HCT116 (cell line): Measurements from ENCODE around the gene GMDS. TPM values are rescaled to one million over a fixed set of nuclear protein-coding genes. Genes with fewer than 3 reads are reported as not detected.

Experiments
- ATAC-seq: fragments of 200-7000 bp; cut with Tn5 transposase; 2 replicates; pipeline ENCODE4 v1.9.1; 2020; ENCODE audit warnings: mild to moderate bottlenecking, moderate library complexity
- BruUV-seq: library from RNA; stranded (reverse); fragments of 400-500 nt; replicated peaks from 2 replicates; lab custom pipeline; 2021; lab: Mats Ljungman, UMichigan
- CTCF ChIA-PET: fragments of 300-600 bp; sonication (Branson Sonifier 250); formaldehyde crosslinking; loops from one replicate; lab custom pipeline; 2021; ENCODE audit warnings: antibody characterized with exemption; lab: Charles Lee
- POLR2A ChIA-PET: fragments of 300-600, 350-600 bp; sonication (Branson Sonifier 250); formaldehyde crosslinking; loops from one replicate; lab custom pipeline; 2021; ENCODE audit warnings: antibody characterized with exemption; lab: Charles Lee
- RAD21 ChIA-PET, 2 experiments: fragments of 300-600 bp; sonication (Branson Sonifier 250); formaldehyde crosslinking; loops; one replicate each; lab custom pipeline; 2023; ENCODE audit warnings: low total read pairs in 2 of 2; ENCODE audit not compliant: uncharacterized antibody in 2 of 2, unreplicated experiment in 2 of 2, low non-redundant PET in 1 of 2; lab: Charles Lee
- DNase-seq: peaks from one replicate; pipeline ENCODE4 v3.0.0-alpha.2; 2010; ENCODE audit warnings: low read depth, low spot score
- H2AFZ ChIP-seq: fragments of 200-600 bp; shearing (Covaris generic), sonication (generic); 2 replicates; pipeline ENCODE4 v1.6.1; 2017; ENCODE audit warnings: low read depth, mixed run types, mixed read lengths, antibody characterized with exemption, low read length; ENCODE audit not compliant: poor library complexity, severe bottlenecking
- H3K27ac ChIP-seq: 2 replicates; pipeline ENCODE4 v1.5.1; 2012; ENCODE audit warnings: low read depth, low read length
- H3K27me3 ChIP-seq: fragments of 200-600 bp; sonication (generic); 2 replicates; pipeline ENCODE4 v1.6.1; 2016; ENCODE audit warnings: mixed run types, low read length, mixed read lengths; ENCODE audit not compliant: insufficient read depth
- H3K36me3 ChIP-seq, 2 experiments: fragments of 200-500 bp in 1 of 2; fragments of 200-600 bp in 1 of 2; sonication (Bioruptor generic) in 1 of 2; sonication (generic) in 1 of 2; 2 replicates each; pipeline versions ENCODE4 v1.5.1 to v1.6.1; 2014 to 2016; ENCODE audit warnings: low read length in 2 of 2, inconsistent platforms in 1 of 2, mixed read lengths in 1 of 2, mixed run types in 1 of 2; ENCODE audit not compliant: insufficient read depth in 2 of 2, control insufficient read depth in 1 of 2
- H3K4me1 ChIP-seq, 2 experiments: fragments of 200-600 bp in 1 of 2; sonication (generic) in 1 of 2; 2 replicates each; pipeline versions ENCODE4 v1.5.1 to v1.6.1; 2012 to 2017; ENCODE audit warnings: low read length in 2 of 2, inconsistent platforms in 1 of 2, mild to moderate bottlenecking in 1 of 2, mixed read lengths in 1 of 2, mixed run types in 1 of 2, moderate library complexity in 1 of 2; ENCODE audit not compliant: insufficient read depth in 2 of 2, control insufficient read depth in 1 of 2
- H3K4me2 ChIP-seq: fragments of 200-600 bp; sonication (generic); 2 replicates; pipeline ENCODE4 v1.6.1; 2017; ENCODE audit warnings: mixed run types, low read length, mixed read lengths
- H3K4me3 ChIP-seq, 2 experiments: fragments of 200-600 bp in 1 of 2; sonication (generic) in 1 of 2; replicated peaks in 1 of 2; 2 replicates each; pipeline ENCODE4 v1.5.1; 2011 to 2016; ENCODE audit warnings: low read length in 2 of 2, control low read depth in 1 of 2, low read depth in 1 of 2, mild to moderate bottlenecking in 1 of 2, mixed read lengths in 1 of 2, mixed run types in 1 of 2
- H3K79me2 ChIP-seq: fragments of 200-600 bp; sonication (generic); 2 replicates; pipeline ENCODE4 v1.6.1; 2017; ENCODE audit warnings: mild to moderate bottlenecking, mixed run types, low read length, moderate library complexity, mixed read lengths; ENCODE audit not compliant: insufficient read depth
- H3K9ac ChIP-seq: fragments of 200-600 bp; sonication (generic); 2 replicates; pipeline ENCODE4 v1.6.1; 2016; ENCODE audit warnings: low read length, mixed read lengths
- H3K9me2 ChIP-seq: fragments of 200-600 bp; sonication (generic), shearing (Covaris generic); 2 replicates; pipeline ENCODE4 v1.6.1; 2017; ENCODE audit warnings: mixed run types, mild to moderate bottlenecking, moderate library complexity; ENCODE audit not compliant: insufficient read depth
- H3K9me3 ChIP-seq, 2 experiments: fragments of 200-500 bp in 1 of 2; fragments of 200-600 bp in 1 of 2; sonication (Bioruptor generic) in 1 of 2; sonication (generic) in 1 of 2; 2 replicates each; pipeline ENCODE4 v1.6.1; 2014 to 2017; ENCODE audit warnings: low read length in 2 of 2, mixed read lengths in 2 of 2, inconsistent platforms in 1 of 2, low read depth in 1 of 2, mild to moderate bottlenecking in 1 of 2, mixed run types in 1 of 2, moderate library complexity in 1 of 2; ENCODE audit not compliant: control insufficient read depth in 1 of 2, insufficient read depth in 1 of 2
- H4K20me1 ChIP-seq: fragments of 200-600 bp; sonication (generic), shearing (Covaris generic); 2 replicates; pipeline ENCODE4 v1.6.1; 2017; ENCODE audit warnings: mixed run types, mild to moderate bottlenecking, moderate library complexity; ENCODE audit not compliant: insufficient read depth
- CTCF ChIP-seq, 3 experiments: fragments of 200-600 bp in 1 of 3; sonication (generic) in 1 of 3; IDR thresholded peaks in 2 of 3; conservative IDR thresholded peaks in 1 of 3; 2 replicates each; pipeline ENCODE4 v1.5.1; 2012 to 2017; ENCODE audit warnings: low read depth in 2 of 3, low read length in 2 of 3, antibody characterized with exemption in 1 of 3, borderline replicate concordance in 1 of 3, control low read depth in 1 of 3, mild to moderate bottlenecking in 1 of 3, mixed read lengths in 1 of 3, mixed run types in 1 of 3, moderate library complexity in 1 of 3; ENCODE audit not compliant: insufficient read depth in 1 of 3
- EGR1 ChIP-seq: IDR thresholded peaks from 2 replicates; pipeline ENCODE4 v1.6.1; 2012; ENCODE audit warnings: low read depth
- ELF1 ChIP-seq: IDR thresholded peaks from 2 replicates; pipeline ENCODE4 v1.6.1; 2012; ENCODE audit warnings: low read depth, borderline replicate concordance
- EZH2phosphoT487 ChIP-seq: fragments of 200-600 bp; IDR thresholded peaks from 2 replicates; pipeline ENCODE4 v1.6.1; 2018; ENCODE audit warnings: antibody characterized with exemption, borderline replicate concordance
- JUND ChIP-seq: IDR thresholded peaks from 2 replicates; pipeline ENCODE4 v1.6.1; 2012
- POLR2A ChIP-seq: IDR thresholded peaks from 2 replicates; pipeline ENCODE4 v1.7.0; 2011; ENCODE audit warnings: borderline replicate concordance; ENCODE audit not compliant: insufficient read depth, insufficient read length; ENCODE audit errors: extremely low read depth
- POLR2AphosphoS5 ChIP-seq: IDR thresholded peaks from 2 replicates; pipeline ENCODE4 v1.6.1; 2011; ENCODE audit warnings: mild to moderate bottlenecking, low read depth, low read length, moderate library complexity
- RAD21 ChIP-seq: IDR thresholded peaks from 2 replicates; pipeline ENCODE4 v1.6.1; 2012; ENCODE audit warnings: low read depth, mild to moderate bottlenecking
- SP1 ChIP-seq: IDR thresholded peaks from 2 replicates; pipeline ENCODE4 v1.6.1; 2012; ENCODE audit warnings: low read depth
- SRF ChIP-seq: IDR thresholded peaks from 2 replicates; pipeline ENCODE4 v1.6.1; 2012; ENCODE audit warnings: low read depth
- TCF7L2 ChIP-seq: IDR thresholded peaks from 2 replicates; pipeline ENCODE4 v1.7.0; 2011; ENCODE audit warnings: borderline replicate concordance, inconsistent platforms; ENCODE audit not compliant: insufficient read depth, insufficient read length; ENCODE audit errors: extremely low read depth
- YY1 ChIP-seq: IDR thresholded peaks from 2 replicates; pipeline ENCODE4 v1.6.1; 2011; ENCODE audit warnings: low read length, low read depth, moderate library complexity, mild to moderate bottlenecking; ENCODE audit not compliant: insufficient replicate concordance; ENCODE audit errors: extremely low read depth
- ZBTB33 ChIP-seq: IDR thresholded peaks from 2 replicates; pipeline ENCODE4 v1.6.1; 2011; ENCODE audit warnings: mild to moderate bottlenecking, low read length, moderate library complexity; ENCODE audit not compliant: insufficient replicate concordance; ENCODE audit errors: extremely low read depth
- ZNF274 ChIP-seq: fragments of 200-500 bp; sonication (Bioruptor generic); IDR thresholded peaks from 2 replicates; pipeline ENCODE4 v1.6.1; 2014; ENCODE audit warnings: mild to moderate bottlenecking, low read depth, low read length, inconsistent platforms
- intact Hi-C: fragments of 100-400 bp; cut with micrococcal nuclease; formaldehyde crosslinking; loops from 2 replicates; pipeline ENCODE4 v1.10.0; 2022
- total RNA-seq: library from RNA; stranded (reverse); gene quantifications from one replicate; pipeline ENCODE4 v1.2.1, GENCODE V29; 2021; ENCODE audit not compliant: unreplicated experiment

The GMDS gene
- total RNA-seq, 1 experiment from 2014 or later = 34.4 TPM

GRCh38 chr6:1652842-1653241 lies 592.6 kb downstream of the GMDS start:
- ChIA-PET CTCF (no interaction called here), POLR2A (no interaction called here), RAD21 (no interaction called here)
- H3K27ac ChIP-seq = no peak overlapping the region
- H3K9ac ChIP-seq = no peak overlapping the region
- no peak overlapping the region for H3K4me2 ChIP-seq
- no peaks in the 10 kb centered on the region for H4K20me1 ChIP-seq
- no peaks in the 10 kb centered on the region for H3K9me2 ChIP-seq
- no peaks in the 10 kb centered on the region for H3K27me3 ChIP-seq
- H3K36me3 ChIP-seq = no peaks in the 10 kb centered on the region
- H3K4me1 ChIP-seq = no peaks in the 10 kb centered on the region
- intact Hi-C loops = no loop called here
- no peak overlapping the region for H3K4me3 ChIP-seq
- H3K9me3 ChIP-seq = no peaks in the 10 kb centered on the region
- H3K79me2 ChIP-seq = no peaks in the 10 kb centered on the region
- DNase-seq = no peak
- no TSS peak for BruUV-seq
- H2AFZ ChIP-seq = no peak overlapping the region
- TF ChIP-seq EGR1 (no peak), ELF1 (no peak), SP1 (no peak)
- TF ChIP-seq, all 23 proteins: peak for 0
- no peak for ATAC-seq

- no peak overlapping the region for H3K4me3 ChIP-seq
- ChIA-PET POLR2A (no interaction called here), CTCF (no interaction called here), RAD21 (no interaction called here)
- ATAC-seq (no peak), DNase-seq (no peak)
- H3K9ac ChIP-seq = no peak overlapping the region
- no peak overlapping the region for H3K4me2 ChIP-seq
- H3K9me2 ChIP-seq = no peaks in the 10 kb centered on the region
- H3K4me1 ChIP-seq = no peaks in the 10 kb centered on the region
- no peak overlapping the region for H2AFZ ChIP-seq
- BruUV-seq = no TSS peak
- H3K36me3 ChIP-seq = no peaks in the 10 kb centered on the region
- H3K79me2 ChIP-seq = no peaks in the 10 kb centered on the region
- H3K9me3 ChIP-seq = no peaks in the 10 kb centered on the region
- TF ChIP-seq TCF7L2 = no peak
- TF ChIP-seq JUND = no peak
- TF ChIP-seq ZNF274 = no peak
- TF ChIP-seq YY1 = no peak
- no peak for TF ChIP-seq ELF1
- no peak for TF ChIP-seq CTCF (IDR thresholded peaks at IDR 0.05 in 2 of 3, conservative IDR thresholded peaks at IDR 0.05 in 1 of 3; ENCODE audit: borderline replicate concordance in 1 of 3, insufficient read depth in 1 of 3, low read depth in 2 of 3, low read length in 2 of 3)
- no peak for TF ChIP-seq SRF
- TF ChIP-seq POLR2AphosphoS5 = no peak
- no peak for TF ChIP-seq POLR2A
- no peak for TF ChIP-seq RAD21
- no peak for TF ChIP-seq EZH2phosphoT487
- no peak for TF ChIP-seq ZBTB33
- no peak overlapping the region for H3K27ac ChIP-seq
- H4K20me1 ChIP-seq = no peaks in the 10 kb centered on the region
- intact Hi-C loops = no loop called here
- H3K27me3 ChIP-seq = no peaks in the 10 kb centered on the region
These were observed 594.0 kb downstream of the GMDS start for GRCh38 chr6:1651362-1651761.
